Loucy (cell line): Measurements from ENCODE around the gene SEC31A.

Experiments used
- CTCF ChIP-seq: fragments of 200-600 bp; sonication (generic); conservative IDR thresholded peaks from 2 replicates; pipeline ENCODE4 v1.5.1; 2014; ENCODE audit warnings: mild to moderate bottlenecking, antibody characterized with exemption, low read length
- EZH2phosphoT487 ChIP-seq: fragments of 200-600 bp; IDR thresholded peaks from 2 replicates; pipeline ENCODE4 v1.6.1; 2018; ENCODE audit warnings: antibody characterized with exemption, mild to moderate bottlenecking, moderate library complexity, borderline replicate concordance

DNA sequence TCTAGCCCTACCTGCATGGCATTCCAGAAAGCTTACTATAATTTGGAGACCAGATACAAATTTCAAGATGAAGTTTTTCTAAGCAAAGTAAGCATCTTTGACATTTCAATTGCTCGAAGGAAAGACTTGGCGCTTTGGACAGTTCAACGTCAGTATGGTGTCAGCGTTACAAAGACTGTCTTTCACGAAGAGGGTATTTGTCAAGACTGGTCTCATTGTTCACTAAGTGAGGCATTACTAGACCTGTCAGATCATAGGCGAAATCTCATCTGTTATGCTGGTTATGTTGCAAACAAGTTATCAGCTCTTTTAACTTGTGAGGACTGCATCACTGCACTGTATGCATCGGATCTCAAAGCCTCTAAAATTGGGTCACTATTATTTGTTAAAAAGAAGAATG is 27.1 kb upstream of the SEC31A start:
- no peak for TF ChIP-seq CTCF
- no peak for TF ChIP-seq EZH2phosphoT487
